DMS153 treated with DMSO at 0.1 percent for 48 hours (cell line): Measurements from ENCODE around the gene UPK2.
"Not testable (repeated sequence)": the region's sequence is repeated elsewhere in the genome, so short reads cannot be mapped to it uniquely, and the experiment has no call there.

Experiments used
- DNase-seq: peaks from one replicate; lab custom pipeline; 2025; ENCODE audit not compliant: unreplicated experiment; lab: John Stamatoyannopoulos, UW

The UPK2 gene

DNA sequence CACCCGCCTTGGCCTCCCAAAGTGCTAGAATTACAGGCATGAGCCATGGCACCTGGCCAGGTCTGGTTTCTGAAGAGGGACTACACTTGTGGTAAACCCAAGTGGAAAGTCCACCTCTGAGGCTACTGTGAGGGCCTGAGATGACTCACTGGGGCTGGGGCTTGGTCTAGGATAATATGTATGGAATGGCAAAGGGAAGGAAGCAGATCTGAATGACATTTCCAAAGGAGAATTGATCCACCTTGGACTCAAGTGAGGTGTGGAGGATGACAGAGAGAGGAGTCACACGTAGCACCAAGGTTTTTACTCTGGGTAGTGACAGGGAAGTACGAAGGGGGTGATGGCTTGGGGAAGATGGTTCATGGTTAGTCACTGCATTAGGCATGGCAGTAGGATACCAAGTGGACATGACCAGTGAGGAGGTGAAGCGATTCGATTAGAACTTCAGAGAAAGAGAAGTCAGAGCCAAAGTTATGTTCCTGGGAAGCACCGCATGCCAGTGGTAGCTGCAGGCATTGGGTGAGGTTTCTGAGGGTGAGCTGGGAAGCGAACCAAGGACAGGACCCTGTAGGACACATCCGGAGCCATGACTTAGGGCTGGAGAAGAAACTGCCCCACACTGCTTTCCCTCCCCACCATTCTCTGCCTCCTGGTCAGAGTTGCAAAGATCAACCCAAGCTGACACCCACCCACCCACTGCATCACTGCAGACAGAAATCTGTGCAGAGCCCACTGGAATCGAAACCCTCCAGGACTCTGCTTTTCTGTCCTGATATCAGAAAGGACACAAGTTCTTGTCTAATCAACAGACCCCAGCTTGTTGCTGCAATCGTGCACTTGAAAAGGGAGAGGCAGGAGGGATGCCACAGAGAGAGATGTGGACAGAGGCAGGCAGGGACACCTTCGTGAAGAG, 17.4 kb upstream of the UPK2 start:
- no peak for DNase-seq

DNA sequence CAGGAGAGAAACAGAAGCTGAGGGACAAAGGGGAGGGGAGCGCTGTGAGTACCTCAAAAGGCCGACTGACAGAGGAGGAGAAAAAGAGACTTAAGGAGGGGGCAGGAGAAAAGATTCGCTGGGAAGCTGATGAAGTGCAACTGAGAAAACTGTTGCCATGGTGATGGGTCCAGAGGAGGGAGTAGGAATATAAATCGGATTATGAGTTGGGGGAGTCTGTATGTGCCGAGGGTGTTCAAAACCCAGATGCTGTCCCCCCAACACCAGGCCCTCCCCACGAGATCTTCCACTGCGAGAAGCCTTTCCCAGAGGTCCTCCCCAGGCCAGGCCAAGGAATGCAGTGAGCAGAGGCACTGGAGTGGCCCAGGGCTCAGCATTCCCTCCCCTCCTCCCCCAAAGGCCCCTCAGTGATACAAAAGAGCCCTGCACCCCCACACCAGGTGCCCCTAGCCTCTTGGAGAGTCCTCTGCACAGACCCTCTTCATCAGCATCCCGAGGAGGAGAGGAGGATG, 16.6 kb upstream of the UPK2 start:
- no peak for DNase-seq

DNA sequence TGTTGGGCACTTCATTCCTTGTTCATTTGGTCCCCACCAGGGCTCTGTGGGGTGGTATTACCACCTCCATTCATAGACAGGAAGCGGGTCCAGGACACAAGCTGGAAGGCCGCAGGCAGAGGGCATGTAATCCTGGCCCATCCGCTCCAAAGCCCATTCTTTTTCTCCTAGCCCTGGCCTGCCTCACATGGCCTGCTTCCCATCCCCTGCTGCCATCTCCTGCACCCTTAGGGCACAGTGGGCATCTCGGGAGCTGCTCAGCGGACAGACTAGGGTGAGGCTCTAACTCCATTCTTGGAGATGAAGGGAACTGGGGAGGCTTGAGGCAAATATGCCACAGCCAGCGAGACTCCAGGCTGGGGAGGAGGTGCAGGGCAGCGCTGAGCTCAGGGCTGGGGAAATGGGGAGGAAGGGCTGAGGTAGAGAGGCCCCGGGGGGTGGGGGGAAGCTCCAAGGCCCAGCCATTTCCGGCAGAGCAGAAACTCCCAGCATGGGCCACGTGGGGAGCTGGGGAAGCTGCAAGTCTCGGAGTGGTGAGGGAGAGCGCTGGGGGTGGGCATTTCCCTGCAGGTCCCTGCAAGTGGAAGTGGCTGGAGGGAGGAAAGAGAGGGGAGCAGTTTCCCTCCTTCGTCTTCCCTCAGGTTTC, 16.0 kb upstream of the UPK2 start:
- DNase-seq, result no peak

DNA sequence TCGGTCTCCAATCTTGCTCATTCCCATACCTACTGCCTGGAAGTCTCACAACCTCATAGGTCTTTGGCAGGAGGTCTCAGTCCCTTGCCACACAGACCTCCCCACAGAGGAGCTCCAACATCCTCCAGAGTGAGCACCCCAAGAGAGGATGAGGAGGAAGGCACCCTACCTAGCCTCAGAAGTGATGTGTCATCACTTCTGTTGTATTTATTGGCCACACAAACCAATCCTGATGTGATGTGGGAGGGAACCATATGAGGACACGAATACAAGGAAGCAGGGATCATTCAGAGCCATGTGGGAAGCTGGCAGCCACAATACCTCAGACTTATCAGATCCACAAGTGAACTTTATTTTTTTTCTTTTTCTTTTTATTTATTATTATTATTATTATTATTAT, 9.0 kb upstream of the UPK2 start:
- DNase-seq, result no peak

DNA sequence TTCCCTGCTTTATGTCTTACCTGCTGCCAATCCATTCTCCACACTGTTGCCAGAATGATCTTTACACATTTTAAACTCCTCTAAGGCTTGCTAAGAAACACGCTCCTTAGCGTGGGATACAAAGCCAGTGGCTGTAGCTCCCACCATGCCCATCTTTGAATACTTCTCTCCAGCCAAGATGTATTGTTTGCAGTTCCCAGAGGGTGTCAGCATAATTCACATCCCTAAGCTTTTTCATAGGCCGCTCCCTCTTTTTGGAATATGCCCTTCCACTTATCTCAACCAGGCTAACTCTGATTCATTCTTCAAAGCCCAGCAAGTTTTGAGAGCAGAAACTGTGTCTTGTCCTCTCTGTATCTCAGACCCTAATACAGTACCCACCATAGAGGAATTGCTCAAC, 8.1 kb upstream of the UPK2 start:
- DNase-seq, result no peak

DNA sequence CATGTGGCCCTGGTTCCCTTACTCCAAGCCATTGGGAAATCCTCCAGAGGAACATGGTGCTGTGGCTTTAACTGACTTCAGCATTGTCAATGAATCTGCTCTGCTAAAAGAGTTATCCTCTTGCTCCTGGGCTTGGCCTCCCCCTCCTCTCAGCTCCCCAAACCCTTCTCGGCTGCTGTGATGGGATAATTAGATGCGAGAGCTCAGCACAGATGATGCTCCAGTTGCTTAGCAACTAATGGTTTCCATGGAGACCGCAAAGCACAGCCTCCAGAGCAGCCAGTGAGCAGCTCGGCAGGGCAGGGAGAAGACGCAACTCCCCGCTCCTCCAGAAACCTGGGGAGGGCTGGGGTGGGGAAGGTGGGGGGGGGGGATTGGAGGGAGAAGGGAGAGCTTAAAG, 2.8 kb upstream of the UPK2 start:
- DNase-seq, result peak; percentile 2

DNA sequence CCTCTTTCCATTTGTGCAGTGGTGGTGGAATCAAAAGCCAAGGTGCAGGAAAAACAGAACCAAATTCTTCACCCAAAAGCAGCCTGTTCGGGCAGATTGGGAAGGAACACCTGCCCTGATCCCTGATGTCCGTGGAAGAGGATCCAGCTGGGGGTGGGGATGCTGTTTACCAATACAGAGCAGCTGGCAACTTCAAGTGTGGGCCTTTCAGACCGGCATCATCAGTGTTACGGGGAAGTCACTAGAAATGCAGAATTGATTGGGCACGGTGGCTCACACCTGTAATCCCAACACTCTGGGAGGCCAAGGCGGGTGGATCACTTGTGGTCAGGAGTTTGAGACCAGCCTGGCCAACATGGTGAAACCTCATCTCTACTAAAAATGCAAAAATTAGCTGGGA, 2.1 kb upstream of the UPK2 start:
- DNase-seq, result not testable (repeated sequence)

DNA sequence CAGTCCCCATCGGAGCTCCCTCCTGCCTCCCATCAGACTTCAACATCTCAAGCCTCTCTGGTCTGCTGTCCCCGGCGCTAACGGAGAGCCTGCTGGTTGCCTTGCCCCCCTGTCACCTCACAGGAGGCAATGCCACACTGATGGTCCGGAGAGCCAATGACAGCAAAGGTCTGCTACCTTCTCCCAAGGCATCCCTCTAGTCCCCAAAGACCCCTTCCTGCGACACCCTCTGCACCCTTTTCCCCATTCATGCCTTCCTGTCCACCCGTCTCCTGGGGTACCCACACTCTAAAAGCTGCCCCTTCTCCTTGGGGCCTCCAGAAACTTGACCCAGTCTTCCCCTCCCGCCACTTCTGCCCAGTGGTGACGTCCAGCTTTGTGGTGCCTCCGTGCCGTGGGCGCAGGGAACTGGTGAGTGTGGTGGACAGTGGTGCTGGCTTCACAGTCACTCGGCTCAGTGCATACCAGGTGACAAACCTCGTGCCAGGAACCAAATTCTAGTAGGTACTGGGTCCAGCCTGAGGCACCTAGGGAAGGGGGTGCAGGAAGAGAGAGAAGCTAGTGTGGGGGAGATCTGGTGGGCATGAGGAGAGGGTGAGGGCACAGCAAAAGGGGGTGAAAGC, 860 bp downstream of the UPK2 start:
- DNase-seq, result no peak

DNA sequence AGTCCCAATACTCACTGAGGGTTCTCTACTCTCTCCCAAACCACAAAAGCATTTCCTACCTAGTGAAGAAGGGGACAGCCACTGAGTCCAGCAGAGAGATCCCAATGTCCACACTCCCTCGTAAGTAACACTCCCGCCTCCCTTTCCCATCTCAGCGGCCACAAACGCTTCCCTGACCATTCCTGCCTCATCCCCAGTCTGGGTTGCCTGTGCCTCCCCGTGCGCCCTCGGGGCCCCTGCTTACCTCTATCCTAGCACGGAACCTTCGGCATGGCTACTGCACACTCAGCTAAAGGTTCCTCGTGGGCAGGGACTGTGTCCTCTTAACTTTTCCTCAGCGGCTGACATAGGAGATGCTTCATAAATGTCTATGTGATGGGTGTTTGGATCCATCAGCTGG, 1.5 kb downstream of the UPK2 start:
- DNase-seq, result no peak

DNA sequence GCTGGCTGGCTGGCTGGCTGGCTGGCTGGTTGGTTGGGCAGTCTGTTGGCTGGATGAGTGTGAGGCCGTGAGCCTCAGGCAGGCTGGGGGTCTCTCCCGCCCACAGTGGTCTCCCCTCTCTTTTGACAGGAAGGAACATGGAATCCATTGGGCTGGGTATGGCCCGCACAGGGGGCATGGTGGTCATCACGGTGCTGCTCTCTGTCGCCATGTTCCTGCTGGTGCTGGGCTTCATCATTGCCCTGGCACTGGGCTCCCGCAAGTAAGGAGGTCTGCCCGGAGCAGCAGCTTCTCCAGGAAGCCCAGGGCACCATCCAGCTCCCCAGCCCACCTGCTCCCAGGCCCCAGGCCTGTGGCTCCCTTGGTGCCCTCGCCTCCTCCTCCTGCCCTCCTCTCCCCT, 1.9 kb downstream of the UPK2 start:
- DNase-seq, result no peak

DNA sequence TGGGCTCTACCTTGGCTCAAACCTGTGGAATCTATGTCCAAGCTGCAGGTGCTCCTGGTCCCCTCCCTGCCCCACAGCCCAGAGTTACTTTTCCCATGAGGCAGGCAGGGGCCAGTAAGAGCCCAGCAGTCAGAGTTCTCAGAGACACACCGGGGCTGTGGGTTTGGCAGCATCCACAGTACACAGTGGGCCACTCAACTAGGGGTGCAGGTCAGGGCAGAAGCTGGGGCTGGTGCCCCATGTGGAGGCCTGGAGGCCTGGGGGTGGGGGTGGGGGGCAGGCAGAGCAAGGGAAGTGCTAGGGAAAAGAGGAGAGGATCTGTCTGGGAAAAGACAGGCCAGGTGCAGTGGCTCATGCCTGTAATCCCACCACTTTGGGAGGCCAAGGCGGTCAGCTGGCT, 2.5 kb downstream of the UPK2 start:
- DNase-seq, result no peak

DNA sequence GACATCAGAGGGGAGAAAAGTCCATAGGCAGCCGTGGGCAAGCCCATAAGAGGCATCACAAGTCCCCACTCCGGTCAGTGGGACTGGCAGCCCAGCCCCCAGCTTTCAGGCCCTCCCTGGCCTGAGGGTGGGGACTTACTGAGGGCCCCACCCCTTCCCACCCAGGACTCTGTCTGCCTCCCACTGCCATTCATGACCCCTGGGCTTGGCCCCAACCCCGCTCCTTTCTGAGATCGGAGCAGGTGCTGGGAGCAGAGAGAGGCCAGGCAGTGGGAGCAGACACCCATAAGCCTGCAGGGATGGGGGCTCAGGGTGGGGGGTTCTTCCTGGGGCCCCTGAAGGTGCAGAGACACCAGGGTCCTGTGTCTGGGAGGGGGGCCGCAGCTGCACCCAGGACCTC, 5.1 kb downstream of the UPK2 start:
- no peak for DNase-seq

DNA sequence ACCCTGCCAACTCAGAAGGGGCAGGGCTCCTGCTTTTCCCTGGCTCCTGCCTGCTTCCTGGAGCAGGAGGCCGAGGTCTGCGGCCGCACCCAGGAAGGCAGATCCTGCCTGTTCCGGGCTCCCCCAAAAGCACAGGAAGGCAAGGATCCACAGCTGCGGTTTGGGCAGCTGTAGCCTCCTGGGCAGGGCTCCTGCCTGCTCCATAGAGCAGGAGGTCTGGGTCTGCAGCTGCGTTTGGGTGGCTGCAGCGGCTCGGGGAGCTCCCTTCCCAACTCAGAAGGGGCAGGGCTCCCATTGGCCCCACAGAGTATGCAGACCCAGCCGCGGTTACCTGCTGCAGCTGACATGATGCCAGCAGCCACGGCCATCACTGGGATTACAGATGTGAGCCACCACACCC, 5.5 kb downstream of the UPK2 start:
- DNase-seq, result no peak

DNA sequence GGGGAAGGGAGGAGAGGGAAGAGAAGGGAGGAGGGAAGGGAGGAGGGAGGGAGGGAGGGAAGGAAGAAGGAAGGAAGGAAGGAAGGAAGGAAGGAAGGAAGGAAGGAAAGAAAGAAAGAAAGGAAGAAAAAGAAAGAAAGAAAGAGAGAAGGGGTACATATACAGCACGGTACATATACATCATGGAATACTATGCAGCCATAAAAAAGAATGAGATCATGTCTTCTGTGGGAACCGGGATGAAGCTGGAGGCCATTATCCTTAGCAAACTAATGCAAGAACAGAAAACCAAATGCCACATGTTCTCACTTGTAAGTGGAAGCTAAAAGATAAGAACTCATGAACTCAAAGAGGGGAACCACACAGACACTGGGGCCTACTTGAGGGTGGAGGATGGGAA, 13.4 kb downstream of the UPK2 start:
- not testable (repeated sequence) for DNase-seq

DNA sequence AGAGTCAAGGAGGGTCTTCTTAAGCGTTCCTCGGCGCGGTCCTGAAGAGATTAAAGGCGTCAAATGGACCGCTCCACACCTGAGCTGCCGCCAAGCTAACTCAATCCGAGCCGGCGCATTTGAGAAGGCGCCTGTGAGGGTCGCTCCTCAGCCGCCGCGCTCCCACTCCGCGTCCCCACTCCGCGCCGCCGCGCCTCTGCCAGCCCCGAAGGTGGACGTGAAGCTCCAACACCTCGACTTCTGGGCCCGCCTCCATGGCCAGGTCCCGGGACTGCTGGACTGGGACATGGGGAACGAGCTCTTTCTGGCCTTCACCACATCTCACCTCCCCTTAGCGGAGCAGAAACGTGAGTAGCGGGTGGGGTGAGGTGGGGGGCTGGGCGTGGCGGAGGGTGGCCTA, 15.5 kb downstream of the UPK2 start, which contains the start of gene FOXR1:
FOXR1 (plus strand) TSS at position 116 of the 400 bp plus-strand sequence; CDS start at position 287, 171 bp downstream.
- no peak for DNase-seq

DNA sequence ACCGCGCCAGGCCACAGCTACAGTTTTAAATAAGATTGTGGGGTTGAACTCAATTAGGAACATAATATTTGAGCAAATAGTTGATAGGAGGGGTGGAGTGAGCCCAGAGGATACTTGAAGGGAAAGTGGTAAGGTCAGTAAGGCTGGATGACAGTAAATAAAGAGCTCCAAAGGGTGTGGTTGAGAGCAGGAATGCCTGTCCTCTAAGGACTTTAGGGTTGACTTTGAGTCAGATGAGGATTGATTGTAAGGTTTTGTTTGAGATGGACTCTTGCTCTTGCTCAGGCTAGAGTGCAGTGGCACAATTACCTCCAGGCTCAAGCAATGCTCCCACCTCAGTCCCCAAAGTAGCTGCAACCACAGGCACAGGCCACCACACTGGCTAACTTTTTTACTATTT, 17.9 kb downstream of the UPK2 start:
- no peak for DNase-seq

DNA sequence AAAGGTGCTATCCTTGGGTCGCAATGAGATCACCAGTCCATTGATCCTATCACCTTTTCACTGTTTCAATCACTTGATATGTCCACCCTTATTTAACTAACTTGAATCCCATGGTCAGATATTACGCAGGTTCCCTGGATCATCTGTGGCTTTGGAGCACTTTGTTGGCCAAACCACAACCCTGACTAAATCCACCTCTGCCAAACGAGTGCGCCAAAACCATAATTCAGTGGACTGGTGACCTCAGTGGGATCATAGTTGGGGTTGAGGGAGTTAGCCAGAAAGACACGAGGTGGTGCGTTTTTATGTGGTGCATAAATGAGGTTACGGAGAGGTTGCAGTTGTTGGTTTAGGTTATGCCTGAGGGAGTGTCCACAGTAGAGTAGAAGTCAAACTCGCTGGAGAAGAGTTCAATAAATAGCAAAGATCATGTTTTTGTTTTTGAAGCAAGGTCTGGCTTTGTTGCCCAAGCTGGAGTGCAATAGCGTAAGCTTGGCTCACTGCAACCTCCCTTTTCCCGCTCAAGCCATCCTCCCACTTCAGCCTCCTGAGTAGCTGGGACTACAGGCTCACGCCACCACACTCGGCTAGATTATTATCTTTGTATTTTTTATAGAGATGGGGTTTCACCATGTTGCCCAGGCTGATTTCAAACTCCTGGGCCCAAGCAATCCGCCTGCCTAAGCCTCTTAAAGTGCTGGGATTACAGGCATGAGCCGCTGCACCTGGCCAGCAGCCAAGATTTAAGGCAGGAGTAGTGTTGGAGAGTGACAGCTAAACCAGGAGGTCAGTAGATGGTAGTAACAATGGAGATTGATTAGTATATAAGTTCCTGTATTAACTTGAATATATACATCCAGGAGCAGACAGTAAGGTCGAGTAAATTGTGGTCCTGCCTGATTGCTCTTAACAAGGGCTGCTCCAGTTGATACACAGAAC, 19.9 kb downstream of the UPK2 start:
- no peak for DNase-seq

DNA sequence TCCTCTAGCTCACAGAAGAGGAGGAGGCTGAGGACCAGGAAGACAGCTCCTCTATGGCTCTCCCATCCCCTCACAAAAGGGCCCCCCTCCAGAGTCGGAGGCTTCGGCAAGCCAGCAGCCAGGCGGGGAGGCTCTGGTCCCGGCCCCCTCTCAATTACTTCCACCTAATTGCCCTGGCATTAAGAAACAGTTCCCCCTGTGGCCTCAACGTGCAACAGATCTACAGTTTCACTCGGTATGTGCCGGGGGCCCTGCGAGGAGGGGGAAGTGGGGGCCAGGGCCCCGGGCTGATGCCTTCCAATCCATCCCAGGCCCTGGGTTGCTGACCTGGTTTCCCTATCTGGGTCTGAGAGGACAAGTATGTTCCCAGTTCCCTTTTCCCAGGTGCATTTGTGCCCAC, 23.3 kb downstream of the UPK2 start:
- no peak for DNase-seq

DNA sequence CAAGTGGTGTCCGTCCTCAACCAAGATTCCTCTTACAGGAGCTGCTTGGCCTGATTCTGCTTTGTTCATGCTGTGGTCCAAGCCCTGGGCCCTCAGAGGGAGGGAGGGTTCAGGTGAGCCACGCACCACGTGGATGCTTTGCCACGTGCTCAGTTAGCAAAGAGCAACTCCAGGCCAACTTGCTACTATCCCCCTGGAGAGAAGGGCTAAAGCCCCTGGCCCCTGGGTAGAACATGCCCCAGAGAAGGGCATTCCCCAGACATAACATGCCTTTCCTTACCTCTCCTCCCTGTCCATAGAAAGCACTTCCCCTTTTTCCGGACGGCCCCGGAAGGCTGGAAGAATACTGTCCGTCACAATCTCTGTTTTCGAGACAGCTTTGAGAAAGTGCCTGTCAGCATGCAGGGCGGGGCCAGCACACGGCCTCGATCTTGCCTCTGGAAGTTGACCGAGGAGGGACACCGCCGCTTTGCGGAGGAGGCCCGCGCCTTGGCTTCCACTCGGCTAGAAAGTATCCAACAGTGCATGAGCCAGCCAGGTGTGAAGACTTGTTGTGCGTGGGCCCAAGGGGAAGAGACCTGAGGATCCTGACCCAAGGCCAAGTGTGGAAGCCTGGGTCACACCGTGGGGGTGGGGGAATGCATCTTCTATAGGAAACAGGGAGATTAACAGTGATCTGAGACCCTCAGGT, 24.2 kb downstream of the UPK2 start:
- DNase-seq, result no peak

DNA sequence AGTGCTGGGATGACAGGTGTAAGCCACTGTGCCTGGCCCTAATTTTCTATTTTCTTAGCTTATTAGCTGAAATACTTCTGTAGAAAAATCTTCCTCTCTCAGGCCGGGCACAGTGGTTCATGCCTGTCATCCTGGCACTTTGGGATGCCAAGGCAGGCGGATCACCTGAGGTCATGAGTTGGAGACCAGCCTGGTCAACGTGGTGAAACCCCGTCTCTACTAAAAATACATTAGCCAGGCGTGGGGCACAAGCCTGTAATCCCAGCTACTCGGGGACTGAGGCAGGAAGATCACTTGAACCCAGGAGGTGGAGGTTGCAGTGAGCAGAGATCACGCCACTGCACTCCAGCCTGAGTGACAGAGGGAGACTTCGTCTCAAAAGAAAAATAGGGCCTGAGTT, 28.2 kb downstream of the UPK2 start:
- not testable (repeated sequence) for DNase-seq
